ENCODE data around the gene BRD1.

The BRD1 gene

GRCh38 chr22:49867303-49868265, 39.9 kb upstream of the BRD1 start:
- no peak for DNase-seq (ENCODE audit: extremely low read depth, low read depth)
- no peak for TF ChIP-seq CTCF (IDR thresholded peaks at IDR 0.05; ENCODE audit: low read depth, low read length)

GRCh38 chr22:49866646-49867045, 39.0 kb upstream of the BRD1 start:
- TF ChIP-seq CTCF (IDR thresholded peaks at IDR 0.05; ENCODE audit: low read depth, low read length): no peak
- no peak for DNase-seq (ENCODE audit: extremely low read depth, low read depth)

- no peak for TF ChIP-seq CTCF (IDR thresholded peaks at IDR 0.05; ENCODE audit: low read depth, low read length)
These were observed 38.5 kb upstream of the BRD1 start for GRCh38 chr22:49866134-49866533.

GRCh38 chr22:49865156-49865555, 37.5 kb upstream of the BRD1 start:
- no peak for DNase-seq (ENCODE audit: extremely low read depth, low read depth)
- TF ChIP-seq CTCF (IDR thresholded peaks at IDR 0.05; ENCODE audit: low read depth, low read length): no peak

More at GRCh38 chr22:49866134-49866533, 38.5 kb upstream of the BRD1 start:
- no peak for DNase-seq (ENCODE audit: extremely low read depth, low read depth)

GRCh38 chr22:49863931-49864330, 36.3 kb upstream of the BRD1 start:
- no peak for TF ChIP-seq CTCF (IDR thresholded peaks at IDR 0.05; ENCODE audit: low read depth, low read length)
- no peak for DNase-seq (ENCODE audit: extremely low read depth, low read depth)

GRCh38 chr22:49862496-49862776, 34.8 kb upstream of the BRD1 start:
- no peak for TF ChIP-seq CTCF (IDR thresholded peaks at IDR 0.05; ENCODE audit: low read depth, low read length)

GRCh38 chr22:49861642-49862495, 34.2 kb upstream of the BRD1 start:
- DNase-seq (ENCODE audit: extremely low read depth, low read depth): no peak
- TF ChIP-seq CTCF (IDR thresholded peaks at IDR 0.05; ENCODE audit: low read depth, low read length): no peak

More at GRCh38 chr22:49862496-49862776, 34.8 kb upstream of the BRD1 start:
- no peak for DNase-seq (ENCODE audit: extremely low read depth, low read depth)

Measured in AG09319 (cell line).